ENCODE data around the gene TMEM98.

GRCh38 chr17:32976605-32977004, 48.7 kb downstream of the TMEM98 start:
- TF ChIP-seq CTCF (conservative IDR thresholded peaks at IDR 0.05; ENCODE audit: low read depth, low read length): no peak
- TF ChIP-seq FOS (IDR thresholded peaks at IDR 0.05; ENCODE audit: low read depth, low read length): no peak

All from IMR-90 (cell line).